Measurements from ENCODE around the gene ST7.

- TF ChIP-seq CTCF (IDR thresholded peaks at IDR 0.05; ENCODE audit: low read depth, low read length) (no peak), POLR2A (IDR thresholded peaks at IDR 0.05; ENCODE audit: extremely low read depth, insufficient read length) (no peak)
- TF ChIP-seq, protein P1, sequence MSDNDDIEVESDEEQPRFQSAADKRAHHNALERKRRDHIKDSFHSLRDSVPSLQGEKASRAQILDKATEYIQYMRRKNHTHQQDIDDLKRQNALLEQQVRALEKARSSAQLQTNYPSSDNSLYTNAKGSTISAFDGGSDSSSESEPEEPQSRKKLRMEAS (IDR thresholded peaks at IDR 0.05; ENCODE audit: low read depth, low read length), result no peak
Observed at GRCh38 chr7:117163101-117163500, 209.8 kb downstream of the ST7 start.
